Endothelial cell of umbilical vein (primary cell): ENCODE data around the gene CERKL. TPM values are rescaled to one million over a fixed set of nuclear protein-coding genes. Genes with fewer than 3 reads are reported as not detected.

Experiments used
- BruUV-seq: library from RNA; stranded (reverse); fragments of 400-500 nt; replicated peaks from 2 replicates; lab custom pipeline; 2021; lab: Mats Ljungman, UMichigan
- CTCF ChIA-PET: fragments of 300-600, 350-600 bp; sonication (Branson Sonifier 250); formaldehyde crosslinking; loops from one replicate; lab custom pipeline; 2021; ENCODE audit warnings: antibody characterized with exemption, inconsistent platforms; lab: Charles Lee
- POLR2A ChIA-PET: fragments of 300-600, 350-600 bp; sonication (Branson Sonifier 250); formaldehyde crosslinking; loops from one replicate; lab custom pipeline; 2021; ENCODE audit warnings: antibody characterized with exemption, inconsistent platforms; lab: Charles Lee
- DNase-seq: peaks from one replicate; pipeline ENCODE4 v3.0.0-alpha.2; 2011; ENCODE audit warnings: low read depth, low spot score
- FAIRE-seq: peaks from 2 replicates; lab custom pipeline; 2011; peaks lifted over from hg19 to GRCh38; lab: Jason Lieb, UNC
- H2AFZ ChIP-seq: 2 replicates; pipeline ENCODE4 v1.6.0; 2012; ENCODE audit warnings: low read depth, low read length, control low read depth, inconsistent platforms
- H3K27ac ChIP-seq: 2 replicates; pipeline ENCODE4 v1.5.1; 2011; ENCODE audit warnings: low read depth, mild to moderate bottlenecking, control low read depth, low read length, moderate library complexity; ENCODE audit not compliant: insufficient read depth
- H3K27me3 ChIP-seq, 2 experiments: 2 replicates each; pipeline versions ENCODE4 v1.6.0 to v1.6.1; 2011; ENCODE audit warnings: low read length in 2 of 2, mixed read lengths in 1 of 2; ENCODE audit not compliant: control insufficient read depth in 2 of 2, insufficient read depth in 2 of 2
- H3K36me3 ChIP-seq, 2 experiments: 2 replicates in 1 of 2; 3 replicates in 1 of 2; pipeline ENCODE4 v1.5.1; 2011; ENCODE audit warnings: low read length in 2 of 2, mild to moderate bottlenecking in 1 of 2, moderate library complexity in 1 of 2; ENCODE audit not compliant: control insufficient read depth in 2 of 2, insufficient read depth in 2 of 2; ENCODE audit errors: extremely low read depth in 1 of 2
- H3K4me1 ChIP-seq: 3 replicates; pipeline ENCODE4 v1.5.1; 2011; ENCODE audit warnings: mild to moderate bottlenecking, low read length; ENCODE audit not compliant: control insufficient read depth, insufficient read depth; ENCODE audit errors: extremely low read depth
- H3K4me2 ChIP-seq: 2 replicates; pipeline ENCODE4 v1.6.1; 2011; ENCODE audit warnings: low read length, control low read depth, mixed read lengths; ENCODE audit not compliant: insufficient read depth
- H3K4me3 ChIP-seq, 3 experiments: fragments of 200-600 bp in 1 of 3; sonication (generic), shearing (Covaris generic) in 1 of 3; replicated peaks in 1 of 3; 2 replicates each; pipeline ENCODE4 v1.5.1; 2011 to 2016; ENCODE audit warnings: control low read depth in 3 of 3, low read length in 3 of 3, mild to moderate bottlenecking in 2 of 3, inconsistent platforms in 1 of 3, low read depth in 1 of 3, moderate library complexity in 1 of 3; ENCODE audit not compliant: insufficient read depth in 1 of 3
- H3K79me2 ChIP-seq: 2 replicates; pipeline ENCODE4 v1.6.0; 2012; ENCODE audit warnings: low read length, inconsistent platforms; ENCODE audit not compliant: control insufficient read depth, insufficient read depth
- H3K9ac ChIP-seq: replicated peaks from 2 replicates; pipeline ENCODE3; 2011; ENCODE audit warnings: low read length, control low read depth; ENCODE audit not compliant: insufficient read depth; ENCODE audit errors: extremely low read depth
- H3K9me1 ChIP-seq: replicated peaks from 3 replicates; pipeline ENCODE4 v1.6.0; 2011; ENCODE audit warnings: mild to moderate bottlenecking, low read length; ENCODE audit not compliant: control insufficient read depth, insufficient read depth; ENCODE audit errors: extremely low read depth
- H3K9me3 ChIP-seq: replicated peaks from 2 replicates; pipeline ENCODE4 v1.5.1; 2012; ENCODE audit warnings: low read length, inconsistent platforms; ENCODE audit not compliant: control insufficient read depth, insufficient read depth
- H4K20me1 ChIP-seq: replicated peaks from 2 replicates; pipeline ENCODE3; 2011; ENCODE audit warnings: mild to moderate bottlenecking, low read length; ENCODE audit not compliant: control insufficient read depth, insufficient read depth; ENCODE audit errors: extremely low read depth
- CTCF ChIP-seq, 2 donors: IDR thresholded peaks; 1 replicate in 1 of 2; 2 replicates in 1 of 2; pipeline ENCODE4 v1.5.1; 2011; ENCODE audit warnings: low read length in 2 of 2, mild to moderate bottlenecking in 2 of 2, moderate library complexity in 2 of 2, control low read depth in 1 of 2, inconsistent platforms in 1 of 2, low read depth in 1 of 2; ENCODE audit not compliant: insufficient read depth in 1 of 2; ENCODE audit errors: extremely low read depth in 1 of 2
- EZH2 ChIP-seq: IDR thresholded peaks from 2 replicates; pipeline ENCODE4 v1.6.1; 2012; ENCODE audit warnings: borderline replicate concordance, low read depth, mild to moderate bottlenecking, moderate library complexity, low read length, inconsistent platforms; ENCODE audit not compliant: severe bottlenecking
- FOS ChIP-seq: IDR thresholded peaks from 2 replicates; pipeline ENCODE4 v1.6.1; 2011; ENCODE audit warnings: mild to moderate bottlenecking, low read length, moderate library complexity, borderline replicate concordance; ENCODE audit not compliant: insufficient read depth
- GATA2 ChIP-seq: IDR thresholded peaks from 2 replicates; pipeline ENCODE4 v1.7.0; 2011; ENCODE audit warnings: low read depth, mild to moderate bottlenecking, moderate library complexity, mixed read lengths, low read length; ENCODE audit not compliant: insufficient read length, insufficient read depth
- JUN ChIP-seq: IDR thresholded peaks from 2 replicates; pipeline ENCODE4 v1.6.1; 2011; ENCODE audit warnings: borderline replicate concordance, low read depth; ENCODE audit not compliant: insufficient read length, insufficient read depth
- MAX ChIP-seq: IDR thresholded peaks from 2 replicates; pipeline ENCODE4 v1.6.1; 2011; ENCODE audit not compliant: insufficient read depth, insufficient read length
- MYC ChIP-seq: IDR thresholded peaks from one replicate; pipeline ENCODE4 v1.6.1; 2011; ENCODE audit warnings: mild to moderate bottlenecking, low read depth, low read length
- POLR2A ChIP-seq: IDR thresholded peaks from 2 replicates; pipeline ENCODE4 v1.6.1; 2012; ENCODE audit warnings: low read depth, mild to moderate bottlenecking, control low read depth, low read length
- POLR2AphosphoS5 ChIP-seq: IDR thresholded peaks from 2 replicates; pipeline ENCODE4 v1.6.1; 2012; ENCODE audit warnings: low read depth, mild to moderate bottlenecking, control low read depth, low read length, moderate library complexity; ENCODE audit not compliant: insufficient read depth
- dilution Hi-C: fragments of 300-500 bp; cut with MboI; formaldehyde crosslinking; loops from one replicate; pipeline ENCODE4 v1.15.0; 2019; ENCODE audit warnings: low sequenced_read_pairs; ENCODE audit not compliant: extremely low pct_ligation_motif_present
- intact Hi-C: fragments of 100-400 bp; cut with micrococcal nuclease; formaldehyde crosslinking; loops from one replicate; pipeline ENCODE4 v1.10.0; 2022
- polyA plus RNA-seq, 4 experiments: library from polyadenylated mRNA; depleted of rRNA in 3 of 4; stranded (reverse) in 3 of 4; unstranded in 1 of 4; fragments of >200 nt; gene quantifications; 2 replicates each; pipeline versions ENCODE4 v1.2.1 to v1.2.3, GENCODE V29; 2011 to 2012; ENCODE audit warnings: missing spikeins in 1 of 4
- total RNA-seq: library from RNA; stranded (reverse); gene quantifications from 2 replicates; pipeline ENCODE4 v1.2.3, GENCODE V29; 2021

CERKL gene
- total and polyA plus RNA-seq, 2 donors (not counting 3 experiments of a cell fraction or from before 2014, with no cell fraction given), result not detected

- Histone ChIP-seq H3K4me2 (no peak overlapping the region), H2AFZ (no peak overlapping the region), H3K36me3 (no peaks in the 10 kb centered on the region), H3K4me1 (no peaks in the 10 kb centered on the region), H3K9me3 (no peaks in the 10 kb centered on the region), H3K9me1 (no peaks in the 10 kb centered on the region), H3K79me2 (no peaks in the 10 kb centered on the region), H3K27me3 (no peaks in the 10 kb centered on the region), H3K9ac (no peak overlapping the region), H4K20me1 (no peaks in the 10 kb centered on the region), H3K27ac (no peak overlapping the region), H3K4me3 (no peak overlapping the region)
- no peak for FAIRE-seq
- BruUV-seq, result no TSS peak
- dilution Hi-C loops (no loop called here), intact Hi-C loops (no loop called here)
- no peak for TF ChIP-seq FOS
- no peak for TF ChIP-seq MAX
- no peak for TF ChIP-seq POLR2AphosphoS5
- no peak for TF ChIP-seq GATA2
- no peak for TF ChIP-seq CTCF (IDR thresholded peaks at IDR 0.05; ENCODE audit: extremely low read depth in 1 of 2, insufficient read depth in 1 of 2, low read depth in 1 of 2, low read length in 2 of 2)
- TF ChIP-seq MYC, result no peak
- TF ChIP-seq POLR2A, result no peak
- no peak for TF ChIP-seq EZH2
- TF ChIP-seq JUN, result no peak
- CTCF ChIA-PET, result no interaction called here
- DNase-seq, result no peak
- POLR2A ChIA-PET, result no interaction called here
Observed at GRCh38 chr2:181528441-181528840, 128.5 kb downstream of the CERKL start.
